ENCODE measurements around the gene EVC2. TPM values are rescaled to one million over a fixed set of nuclear protein-coding genes. Genes with fewer than 3 reads are reported as not detected.

EVC2 gene
- total RNA-seq, 1 experiment from 2014 or later = not detected

DNA sequence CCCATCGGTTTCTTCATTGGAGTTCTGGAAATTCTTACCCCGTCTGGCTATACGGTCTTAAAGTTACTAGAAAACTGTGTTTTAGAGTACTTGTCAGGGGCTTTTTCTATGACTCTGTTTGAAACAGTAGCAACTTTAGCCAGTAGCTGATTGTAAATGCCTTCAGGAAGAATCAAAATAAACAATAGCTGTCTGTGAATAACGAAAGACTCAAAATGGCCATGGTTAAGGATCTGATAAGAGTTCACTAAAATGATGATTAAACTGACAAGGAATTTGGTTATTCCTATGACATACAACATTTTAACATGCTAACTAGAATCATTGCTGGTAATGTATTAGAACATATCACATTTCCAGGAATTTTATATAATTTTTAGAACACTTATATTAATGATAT lies 191.0 kb downstream of the EVC2 start:
- intact Hi-C loops (cut with micrococcal nuclease; ENCODE audit: unreplicated experiment) = no loop called here

DNA sequence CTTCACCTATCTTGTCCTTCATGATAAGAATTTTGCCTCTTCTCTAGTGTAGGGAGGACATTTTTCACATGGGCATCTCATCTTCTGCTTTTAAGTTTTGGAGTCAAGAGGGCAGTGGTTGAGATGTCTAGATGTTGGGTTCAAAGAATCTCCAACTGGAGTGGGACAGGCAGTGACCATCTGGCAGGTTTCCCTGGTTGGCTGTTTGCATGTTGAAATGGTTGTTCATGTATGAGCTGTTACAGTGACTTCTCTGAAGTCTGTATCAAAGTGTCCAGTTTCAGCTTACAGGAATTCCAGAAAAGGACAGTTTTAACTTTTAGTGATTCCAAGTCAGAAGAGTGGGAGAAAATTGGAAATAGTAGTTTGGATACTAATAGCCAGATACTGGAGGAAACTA lies 192.7 kb downstream of the EVC2 start:
- intact Hi-C loops (cut with micrococcal nuclease; ENCODE audit: unreplicated experiment) = no loop called here
- in situ Hi-C loops (cut with HindIII; ENCODE audit: low pct_unique_long_range_greater_than_20kb, low sequenced_read_pairs) = no loop called here
- CTCF ChIA-PET = no interaction called here
- Histone ChIP-seq H3K36me3 (ENCODE audit: control insufficient read depth, insufficient read depth, low read length) (no peaks in the 10 kb centered on the region), H3K4me3 (ENCODE audit: low read depth in 2 of 2, low read length in 2 of 2) (no peak overlapping the region), H3K9me3 (ENCODE audit: control insufficient read depth, insufficient read depth, low read depth, low read length) (no peaks in the 10 kb centered on the region), H3K27me3 (ENCODE audit: control insufficient read depth, insufficient read depth, low read length) (no peaks in the 10 kb centered on the region), H3K27ac (ENCODE audit: low read length) (no peak overlapping the region), H3K4me1 (ENCODE audit: control insufficient read depth, insufficient read depth, low read length) (no peaks in the 10 kb centered on the region)
- TF ChIP-seq, protein P1, sequence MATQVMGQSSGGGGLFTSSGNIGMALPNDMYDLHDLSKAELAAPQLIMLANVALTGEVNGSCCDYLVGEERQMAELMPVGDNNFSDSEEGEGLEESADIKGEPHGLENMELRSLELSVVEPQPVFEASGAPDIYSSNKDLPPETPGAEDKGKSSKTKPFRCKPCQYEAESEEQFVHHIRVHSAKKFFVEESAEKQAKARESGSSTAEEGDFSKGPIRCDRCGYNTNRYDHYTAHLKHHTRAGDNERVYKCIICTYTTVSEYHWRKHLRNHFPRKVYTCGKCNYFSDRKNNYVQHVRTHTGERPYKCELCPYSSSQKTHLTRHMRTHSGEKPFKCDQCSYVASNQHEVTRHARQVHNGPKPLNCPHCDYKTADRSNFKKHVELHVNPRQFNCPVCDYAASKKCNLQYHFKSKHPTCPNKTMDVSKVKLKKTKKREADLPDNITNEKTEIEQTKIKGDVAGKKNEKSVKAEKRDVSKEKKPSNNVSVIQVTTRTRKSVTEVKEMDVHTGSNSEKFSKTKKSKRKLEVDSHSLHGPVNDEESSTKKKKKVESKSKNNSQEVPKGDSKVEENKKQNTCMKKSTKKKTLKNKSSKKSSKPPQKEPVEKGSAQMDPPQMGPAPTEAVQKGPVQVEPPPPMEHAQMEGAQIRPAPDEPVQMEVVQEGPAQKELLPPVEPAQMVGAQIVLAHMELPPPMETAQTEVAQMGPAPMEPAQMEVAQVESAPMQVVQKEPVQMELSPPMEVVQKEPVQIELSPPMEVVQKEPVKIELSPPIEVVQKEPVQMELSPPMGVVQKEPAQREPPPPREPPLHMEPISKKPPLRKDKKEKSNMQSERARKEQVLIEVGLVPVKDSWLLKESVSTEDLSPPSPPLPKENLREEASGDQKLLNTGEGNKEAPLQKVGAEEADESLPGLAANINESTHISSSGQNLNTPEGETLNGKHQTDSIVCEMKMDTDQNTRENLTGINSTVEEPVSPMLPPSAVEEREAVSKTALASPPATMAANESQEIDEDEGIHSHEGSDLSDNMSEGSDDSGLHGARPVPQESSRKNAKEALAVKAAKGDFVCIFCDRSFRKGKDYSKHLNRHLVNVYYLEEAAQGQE (IDR thresholded peaks at IDR 0.05; ENCODE audit: insufficient read depth in 1 of 2, low read depth in 2 of 2, low read length in 1 of 2) = no peak
- TF ChIP-seq TCF7L2 (IDR thresholded peaks at IDR 0.05; ENCODE audit: low read depth, low read length) (no peak), POLR2AphosphoS5 (IDR thresholded peaks at IDR 0.05; ENCODE audit: low read depth, low read length) (no peak), SIN3A (IDR thresholded peaks at IDR 0.05; ENCODE audit: borderline replicate concordance, insufficient read depth, low read depth, low read length) (no peak)
- TF ChIP-seq, protein P2, sequence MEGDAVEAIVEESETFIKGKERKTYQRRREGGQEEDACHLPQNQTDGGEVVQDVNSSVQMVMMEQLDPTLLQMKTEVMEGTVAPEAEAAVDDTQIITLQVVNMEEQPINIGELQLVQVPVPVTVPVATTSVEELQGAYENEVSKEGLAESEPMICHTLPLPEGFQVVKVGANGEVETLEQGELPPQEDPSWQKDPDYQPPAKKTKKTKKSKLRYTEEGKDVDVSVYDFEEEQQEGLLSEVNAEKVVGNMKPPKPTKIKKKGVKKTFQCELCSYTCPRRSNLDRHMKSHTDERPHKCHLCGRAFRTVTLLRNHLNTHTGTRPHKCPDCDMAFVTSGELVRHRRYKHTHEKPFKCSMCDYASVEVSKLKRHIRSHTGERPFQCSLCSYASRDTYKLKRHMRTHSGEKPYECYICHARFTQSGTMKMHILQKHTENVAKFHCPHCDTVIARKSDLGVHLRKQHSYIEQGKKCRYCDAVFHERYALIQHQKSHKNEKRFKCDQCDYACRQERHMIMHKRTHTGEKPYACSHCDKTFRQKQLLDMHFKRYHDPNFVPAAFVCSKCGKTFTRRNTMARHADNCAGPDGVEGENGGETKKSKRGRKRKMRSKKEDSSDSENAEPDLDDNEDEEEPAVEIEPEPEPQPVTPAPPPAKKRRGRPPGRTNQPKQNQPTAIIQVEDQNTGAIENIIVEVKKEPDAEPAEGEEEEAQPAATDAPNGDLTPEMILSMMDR (IDR thresholded peaks at IDR 0.05) = no peak
- ATAC-seq (no peak), DNase-seq (ENCODE audit: low read depth, low spot score) (no peak)
- BruUV-seq (replicated peaks) = no TSS peak
- POLR2A ChIA-PET = no interaction called here

More for the DNA sequence above, 191.0 kb downstream of the EVC2 start:
- Histone ChIP-seq H3K27me3 (ENCODE audit: control insufficient read depth, insufficient read depth, low read length) (no peaks in the 10 kb centered on the region), H3K9me3 (ENCODE audit: control insufficient read depth, insufficient read depth, low read depth, low read length) (no peaks in the 10 kb centered on the region), H3K27ac (ENCODE audit: low read length) (no peak overlapping the region), H3K4me3 (ENCODE audit: low read depth in 2 of 2, low read length in 2 of 2) (no peak overlapping the region), H3K36me3 (ENCODE audit: control insufficient read depth, insufficient read depth, low read length) (no peaks in the 10 kb centered on the region), H3K4me1 (ENCODE audit: control insufficient read depth, insufficient read depth, low read length) (no peaks in the 10 kb centered on the region)
- POLR2A ChIA-PET = no interaction called here
- TF ChIP-seq, protein P1 (IDR thresholded peaks at IDR 0.05; ENCODE audit: insufficient read depth in 1 of 2, low read depth in 2 of 2, low read length in 1 of 2) = no peak
- TF ChIP-seq SIN3A (IDR thresholded peaks at IDR 0.05; ENCODE audit: borderline replicate concordance, insufficient read depth, low read depth, low read length) (no peak), TCF7L2 (IDR thresholded peaks at IDR 0.05; ENCODE audit: low read depth, low read length) (no peak), POLR2AphosphoS5 (IDR thresholded peaks at IDR 0.05; ENCODE audit: low read depth, low read length) (no peak)
- TF ChIP-seq, protein P2 (IDR thresholded peaks at IDR 0.05) = no peak
- DNase-seq (ENCODE audit: low read depth, low spot score) = no peak
- in situ Hi-C loops (cut with HindIII; ENCODE audit: low pct_unique_long_range_greater_than_20kb, low sequenced_read_pairs) = no loop called here
- CTCF ChIA-PET = no interaction called here
- BruUV-seq (replicated peaks) = no TSS peak
- ATAC-seq = no peak

Other genes starting within 250 kb of the EVC2 start
- gene EVC, start 2.6 kb upstream of the EVC2 start, total RNA-seq (2021; ENCODE audit: unreplicated experiment) = 12.1 TPM
- 0.28 TPM for gene CRMP1, start 184.5 kb upstream of the EVC2 start, total RNA-seq (2021; ENCODE audit: unreplicated experiment)